ENCODE measurements around the gene GET4. TPM values are rescaled to one million over a fixed set of nuclear protein-coding genes. Genes with fewer than 3 reads are reported as not detected.

Gene GET4
- polyA plus RNA-seq, 1 of the 3 experiments (the other 2 are of a cell fraction): 63.1 TPM

DNA sequence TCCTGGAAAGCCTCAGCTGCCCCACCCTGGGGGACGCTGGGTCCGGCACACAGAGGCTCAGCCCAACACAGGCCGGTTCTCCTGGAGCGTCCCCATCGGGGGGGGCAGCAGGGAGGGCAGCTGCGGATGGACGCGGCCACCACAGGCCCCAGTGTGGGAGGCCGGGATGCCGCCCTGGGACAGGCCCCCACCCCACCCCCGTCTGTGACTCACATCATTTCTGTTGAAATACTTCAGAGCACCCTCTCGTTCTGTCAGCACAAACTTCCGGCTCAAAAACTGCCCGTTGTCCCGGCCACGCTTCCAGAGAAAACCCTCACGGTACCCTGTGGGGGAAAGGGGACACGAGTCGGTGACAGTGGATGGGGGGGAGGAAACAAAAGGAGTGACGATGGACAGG lies 28.5 kb downstream of the GET4 start (continued):
- TF ChIP-seq, protein P1, sequence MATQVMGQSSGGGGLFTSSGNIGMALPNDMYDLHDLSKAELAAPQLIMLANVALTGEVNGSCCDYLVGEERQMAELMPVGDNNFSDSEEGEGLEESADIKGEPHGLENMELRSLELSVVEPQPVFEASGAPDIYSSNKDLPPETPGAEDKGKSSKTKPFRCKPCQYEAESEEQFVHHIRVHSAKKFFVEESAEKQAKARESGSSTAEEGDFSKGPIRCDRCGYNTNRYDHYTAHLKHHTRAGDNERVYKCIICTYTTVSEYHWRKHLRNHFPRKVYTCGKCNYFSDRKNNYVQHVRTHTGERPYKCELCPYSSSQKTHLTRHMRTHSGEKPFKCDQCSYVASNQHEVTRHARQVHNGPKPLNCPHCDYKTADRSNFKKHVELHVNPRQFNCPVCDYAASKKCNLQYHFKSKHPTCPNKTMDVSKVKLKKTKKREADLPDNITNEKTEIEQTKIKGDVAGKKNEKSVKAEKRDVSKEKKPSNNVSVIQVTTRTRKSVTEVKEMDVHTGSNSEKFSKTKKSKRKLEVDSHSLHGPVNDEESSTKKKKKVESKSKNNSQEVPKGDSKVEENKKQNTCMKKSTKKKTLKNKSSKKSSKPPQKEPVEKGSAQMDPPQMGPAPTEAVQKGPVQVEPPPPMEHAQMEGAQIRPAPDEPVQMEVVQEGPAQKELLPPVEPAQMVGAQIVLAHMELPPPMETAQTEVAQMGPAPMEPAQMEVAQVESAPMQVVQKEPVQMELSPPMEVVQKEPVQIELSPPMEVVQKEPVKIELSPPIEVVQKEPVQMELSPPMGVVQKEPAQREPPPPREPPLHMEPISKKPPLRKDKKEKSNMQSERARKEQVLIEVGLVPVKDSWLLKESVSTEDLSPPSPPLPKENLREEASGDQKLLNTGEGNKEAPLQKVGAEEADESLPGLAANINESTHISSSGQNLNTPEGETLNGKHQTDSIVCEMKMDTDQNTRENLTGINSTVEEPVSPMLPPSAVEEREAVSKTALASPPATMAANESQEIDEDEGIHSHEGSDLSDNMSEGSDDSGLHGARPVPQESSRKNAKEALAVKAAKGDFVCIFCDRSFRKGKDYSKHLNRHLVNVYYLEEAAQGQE (IDR thresholded peaks at IDR 0.05; ENCODE audit: low read depth, low read length): no peak
- TF ChIP-seq EZH2phosphoT487 (IDR thresholded peaks at IDR 0.05; ENCODE audit: borderline replicate concordance, low read depth): no peak
- TF ChIP-seq SIN3A (IDR thresholded peaks at IDR 0.05; ENCODE audit: borderline replicate concordance, low read depth, low read length): no peak
- no peak for TF ChIP-seq RAD21 (IDR thresholded peaks at IDR 0.05; ENCODE audit: low read length)

DNA sequence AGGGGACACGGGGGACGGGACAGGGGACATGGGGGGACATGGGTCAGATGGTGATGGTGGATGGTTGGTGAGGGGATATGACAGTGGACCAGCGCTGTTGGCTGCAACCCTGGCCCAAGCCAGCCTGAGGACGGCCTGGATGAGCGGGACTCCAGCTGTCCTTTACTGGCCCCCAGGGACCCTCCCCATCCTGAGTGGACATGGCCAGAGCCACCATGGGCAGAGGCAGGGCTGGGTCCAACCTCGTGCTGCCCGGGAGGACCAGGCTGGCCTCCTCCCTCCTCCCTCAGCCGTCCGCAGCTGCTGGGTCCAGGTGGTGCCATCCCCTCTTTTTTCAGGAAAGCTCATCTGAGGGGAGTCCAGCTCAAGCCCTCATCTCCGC lies 30.4 kb downstream of the GET4 start:
- H3K9ac ChIP-seq: no peak overlapping the region
- no peak for TF ChIP-seq RCOR1 (IDR thresholded peaks at IDR 0.05; ENCODE audit: low read length)
- TF ChIP-seq CHD2 (IDR thresholded peaks at IDR 0.05; ENCODE audit: low read length, partially characterized antibody): no peak
- TF ChIP-seq, protein P2, sequence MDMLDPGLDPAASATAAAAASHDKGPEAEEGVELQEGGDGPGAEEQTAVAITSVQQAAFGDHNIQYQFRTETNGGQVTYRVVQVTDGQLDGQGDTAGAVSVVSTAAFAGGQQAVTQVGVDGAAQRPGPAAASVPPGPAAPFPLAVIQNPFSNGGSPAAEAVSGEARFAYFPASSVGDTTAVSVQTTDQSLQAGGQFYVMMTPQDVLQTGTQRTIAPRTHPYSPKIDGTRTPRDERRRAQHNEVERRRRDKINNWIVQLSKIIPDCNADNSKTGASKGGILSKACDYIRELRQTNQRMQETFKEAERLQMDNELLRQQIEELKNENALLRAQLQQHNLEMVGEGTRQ (IDR thresholded peaks at IDR 0.05; ENCODE audit: borderline replicate concordance, low read depth, low read length): no peak
- H3K79me2 ChIP-seq (ENCODE audit: insufficient read depth): no peaks in the 10 kb centered on the region
- H3K4me3 ChIP-seq (ENCODE audit: low read depth in 2 of 2, low read length in 1 of 2): no peak overlapping the region
- H3K4me2 ChIP-seq: no peak overlapping the region
- H3K27ac ChIP-seq (ENCODE audit: low read depth in 2 of 2, low read length in 1 of 2): no peak overlapping the region
- DNase-seq: no peak
- peaks cover 6 to 11% of the 10 kb centered on the region in 2 experiments; a peak in 3 of 4 replicates for H3K4me1 ChIP-seq (ENCODE audit: control insufficient read depth in 1 of 2, insufficient read depth in 2 of 2, low read depth in 1 of 2, low read length in 1 of 2)
- H4K20me1 ChIP-seq (ENCODE audit: insufficient read depth): no peaks in the 10 kb centered on the region
- H3K36me3 ChIP-seq (replicated peaks in 1 of 2; ENCODE audit: control insufficient read depth in 1 of 2, insufficient read depth in 2 of 2, low read length in 1 of 2): no peaks in the 10 kb centered on the region
- H3K27me3 ChIP-seq (ENCODE audit: insufficient read depth): no peaks in the 10 kb centered on the region
- H2AFZ ChIP-seq (ENCODE audit: low read depth): no peak overlapping the region
- peaks cover 7% of the 10 kb centered on the region for H3F3A ChIP-seq (replicated peaks; ENCODE audit: insufficient read depth)
- no peaks in the 10 kb centered on the region for H3K9me2 ChIP-seq
- CTCF ChIA-PET: interaction anchor here (0.9 to 4.7 kb wide), 9 partner anchors 11 to 270 kb away, joined by 3 to 99 read pairs (median 26); partner anchors contain the start of genes ADAP1 and COX19
- POLR2A ChIA-PET: interaction anchor here (0.5 to 1.0 kb wide), 2 partner anchors 9 to 49 kb away, joined by 3 read pairs; no protein-coding TSS in a partner anchor
- H3K9me3 ChIP-seq: no peaks in the 10 kb centered on the region
- WGBS (ENCODE audit: low lambda C conversion rate): 60% methylated on average over 10 of the region's 10 CpGs

DNA sequence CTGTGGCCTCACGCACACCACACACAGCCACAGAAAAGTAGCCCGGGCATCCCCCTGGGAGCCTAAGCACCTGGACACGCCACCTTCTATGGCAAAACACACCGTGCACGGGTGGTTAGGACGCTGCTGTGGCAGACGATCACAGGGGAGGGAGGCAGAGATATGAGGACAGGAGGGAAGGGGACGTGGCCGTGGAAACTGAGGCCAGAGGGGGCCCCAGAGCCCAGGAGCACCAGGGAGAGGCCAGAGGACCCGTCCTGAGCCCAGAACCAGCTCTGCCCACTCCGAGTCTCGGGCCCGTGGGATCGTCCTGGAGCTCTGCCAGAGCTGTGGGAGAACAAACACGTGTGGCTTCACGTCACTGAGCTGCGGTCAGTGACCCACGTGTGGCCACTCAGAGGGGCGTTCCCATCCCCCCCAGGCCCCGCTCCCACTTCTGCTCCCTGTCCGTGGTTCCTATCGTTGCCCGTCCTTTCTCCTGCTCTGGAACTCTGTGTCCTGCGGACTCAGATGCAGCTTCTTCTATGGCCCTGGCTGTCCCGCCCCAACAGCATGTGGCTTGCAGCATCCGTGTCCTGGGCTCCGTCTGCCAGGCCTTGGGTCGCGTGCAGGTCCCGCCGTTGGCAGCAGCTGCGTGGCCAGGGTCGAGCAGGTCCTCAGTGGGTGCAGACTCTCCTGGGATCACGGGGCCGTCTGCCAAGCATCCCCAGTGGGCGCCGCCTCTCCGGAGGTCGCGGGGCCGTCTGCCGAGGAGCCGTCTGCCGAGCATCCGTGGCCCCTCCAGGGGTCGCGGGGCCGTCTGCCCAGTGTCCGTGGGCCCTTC lies 31.0 kb downstream of the GET4 start:
- peaks cover 6% of the 10 kb centered on the region for H3F3A ChIP-seq (replicated peaks; ENCODE audit: insufficient read depth)
- no peak overlapping the region for H2AFZ ChIP-seq (ENCODE audit: low read depth)
- H3K4me2 ChIP-seq: no peak overlapping the region
- no peaks in the 10 kb centered on the region for H3K9me3 ChIP-seq
- H3K9me2 ChIP-seq: no peaks in the 10 kb centered on the region
- H3K9ac ChIP-seq: no peak overlapping the region
- H3K36me3 ChIP-seq (replicated peaks in 1 of 2; ENCODE audit: control insufficient read depth in 1 of 2, insufficient read depth in 2 of 2, low read length in 1 of 2): no peaks in the 10 kb centered on the region
- H4K20me1 ChIP-seq (ENCODE audit: insufficient read depth): no peaks in the 10 kb centered on the region
- no peak overlapping the region for H3K27ac ChIP-seq (ENCODE audit: low read depth in 2 of 2, low read length in 1 of 2)
- DNase-seq: no peak
- peaks cover 5 to 11% of the 10 kb centered on the region in 2 experiments; a peak in 3 of 4 replicates for H3K4me1 ChIP-seq (ENCODE audit: control insufficient read depth in 1 of 2, insufficient read depth in 2 of 2, low read depth in 1 of 2, low read length in 1 of 2)
- no peaks in the 10 kb centered on the region for H3K27me3 ChIP-seq (ENCODE audit: insufficient read depth)
- CTCF ChIA-PET: interaction anchor here (0.9 to 4.7 kb wide), 21 partner anchors 10 to 328 kb away, joined by 3 to 99 read pairs (median 9); partner anchors contain the start of genes ADAP1 and COX19
- no peak overlapping the region for H3K4me3 ChIP-seq (ENCODE audit: low read depth in 2 of 2, low read length in 1 of 2)
- H3K79me2 ChIP-seq (ENCODE audit: insufficient read depth): no peaks in the 10 kb centered on the region
- POLR2A ChIA-PET: interaction anchor here (0.5 to 1.0 kb wide), 2 partner anchors 9 to 49 kb away, joined by 3 read pairs; no protein-coding TSS in a partner anchor
- 84% methylated on average over 41 of the region's 49 CpGs for WGBS (ENCODE audit: low lambda C conversion rate)
- TF ChIP-seq RXRA (IDR thresholded peaks at IDR 0.05; ENCODE audit: borderline replicate concordance, low read depth) (no peak), SMC3 (IDR thresholded peaks at IDR 0.05; ENCODE audit: low read depth, low read length) (no peak), EP300 (IDR thresholded peaks at IDR 0.05; ENCODE audit: borderline replicate concordance in 1 of 2, low read depth in 1 of 2, low read length in 1 of 2) (no peak), SIN3A (IDR thresholded peaks at IDR 0.05; ENCODE audit: borderline replicate concordance, low read depth, low read length) (no peak), FOSL2 (IDR thresholded peaks at IDR 0.05; ENCODE audit: borderline replicate concordance, low read depth) (no peak)
- TF ChIP-seq, protein P3, sequence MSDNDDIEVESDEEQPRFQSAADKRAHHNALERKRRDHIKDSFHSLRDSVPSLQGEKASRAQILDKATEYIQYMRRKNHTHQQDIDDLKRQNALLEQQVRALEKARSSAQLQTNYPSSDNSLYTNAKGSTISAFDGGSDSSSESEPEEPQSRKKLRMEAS (IDR thresholded peaks at IDR 0.05; ENCODE audit: low read depth): no peak
- TF ChIP-seq, protein P4, sequence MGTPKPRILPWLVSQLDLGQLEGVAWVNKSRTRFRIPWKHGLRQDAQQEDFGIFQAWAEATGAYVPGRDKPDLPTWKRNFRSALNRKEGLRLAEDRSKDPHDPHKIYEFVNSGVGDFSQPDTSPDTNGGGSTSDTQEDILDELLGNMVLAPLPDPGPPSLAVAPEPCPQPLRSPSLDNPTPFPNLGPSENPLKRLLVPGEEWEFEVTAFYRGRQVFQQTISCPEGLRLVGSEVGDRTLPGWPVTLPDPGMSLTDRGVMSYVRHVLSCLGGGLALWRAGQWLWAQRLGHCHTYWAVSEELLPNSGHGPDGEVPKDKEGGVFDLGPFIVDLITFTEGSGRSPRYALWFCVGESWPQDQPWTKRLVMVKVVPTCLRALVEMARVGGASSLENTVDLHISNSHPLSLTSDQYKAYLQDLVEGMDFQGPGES (IDR thresholded peaks at IDR 0.05; ENCODE audit: low read depth, low read length): no peak
- TF ChIP-seq, protein P5, sequence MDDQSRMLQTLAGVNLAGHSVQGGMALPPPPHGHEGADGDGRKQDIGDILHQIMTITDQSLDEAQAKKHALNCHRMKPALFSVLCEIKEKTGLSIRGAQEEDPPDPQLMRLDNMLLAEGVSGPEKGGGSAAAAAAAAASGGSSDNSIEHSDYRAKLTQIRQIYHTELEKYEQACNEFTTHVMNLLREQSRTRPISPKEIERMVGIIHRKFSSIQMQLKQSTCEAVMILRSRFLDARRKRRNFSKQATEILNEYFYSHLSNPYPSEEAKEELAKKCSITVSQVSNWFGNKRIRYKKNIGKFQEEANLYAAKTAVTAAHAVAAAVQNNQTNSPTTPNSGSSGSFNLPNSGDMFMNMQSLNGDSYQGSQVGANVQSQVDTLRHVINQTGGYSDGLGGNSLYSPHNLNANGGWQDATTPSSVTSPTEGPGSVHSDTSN (IDR thresholded peaks at IDR 0.05): no peak
